Measurements from ENCODE around the gene NCBP2L.

NCBP2L gene

GRCh38 chrX:107777536-107777832 is at the start of gene NCBP2L:
Gene NCBP2L (plus strand): TSS chrX:107777733. CDS start chrX:107794221, 16,488 bp downstream.
- DNase-seq (ENCODE audit: low read depth, low spot score) = no peak

DNA sequence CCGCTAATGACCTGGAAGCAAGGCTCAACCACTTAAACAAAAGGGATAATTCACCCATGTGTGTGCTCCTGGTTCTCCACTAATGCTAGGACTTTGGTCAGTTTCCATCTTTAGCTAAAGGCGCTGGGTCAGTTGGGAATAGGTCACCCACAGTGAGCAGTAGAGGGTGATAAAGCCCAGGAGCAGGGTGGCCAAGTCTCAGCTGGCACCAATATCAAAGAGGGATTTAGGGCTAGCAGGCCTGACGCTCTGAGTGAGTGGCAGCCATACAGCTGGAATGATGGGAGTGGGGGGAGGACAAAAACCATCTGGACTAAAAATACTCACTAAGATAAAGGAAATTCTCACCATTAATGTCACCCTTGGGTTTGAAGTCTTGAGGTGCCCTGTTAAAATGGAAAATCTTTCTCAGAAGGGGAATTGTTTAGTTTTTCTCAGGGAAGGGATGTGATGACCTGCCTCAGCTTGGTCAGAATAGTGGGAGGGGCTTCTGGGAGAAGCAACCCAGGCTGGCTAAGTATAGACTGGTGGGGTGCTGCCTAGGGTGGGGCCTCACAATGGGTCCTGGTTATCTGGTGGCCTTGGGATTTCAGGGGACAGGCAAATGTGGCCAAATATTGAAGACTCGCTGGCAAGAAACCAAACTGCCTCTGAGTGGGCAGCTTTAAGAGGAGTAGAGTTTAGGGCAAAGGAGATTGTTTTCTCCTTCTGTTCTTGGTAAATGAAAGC is 49.0 kb upstream of the NCBP2L start:
- DNase-seq (ENCODE audit: low read depth, low spot score) = no peak

DNA sequence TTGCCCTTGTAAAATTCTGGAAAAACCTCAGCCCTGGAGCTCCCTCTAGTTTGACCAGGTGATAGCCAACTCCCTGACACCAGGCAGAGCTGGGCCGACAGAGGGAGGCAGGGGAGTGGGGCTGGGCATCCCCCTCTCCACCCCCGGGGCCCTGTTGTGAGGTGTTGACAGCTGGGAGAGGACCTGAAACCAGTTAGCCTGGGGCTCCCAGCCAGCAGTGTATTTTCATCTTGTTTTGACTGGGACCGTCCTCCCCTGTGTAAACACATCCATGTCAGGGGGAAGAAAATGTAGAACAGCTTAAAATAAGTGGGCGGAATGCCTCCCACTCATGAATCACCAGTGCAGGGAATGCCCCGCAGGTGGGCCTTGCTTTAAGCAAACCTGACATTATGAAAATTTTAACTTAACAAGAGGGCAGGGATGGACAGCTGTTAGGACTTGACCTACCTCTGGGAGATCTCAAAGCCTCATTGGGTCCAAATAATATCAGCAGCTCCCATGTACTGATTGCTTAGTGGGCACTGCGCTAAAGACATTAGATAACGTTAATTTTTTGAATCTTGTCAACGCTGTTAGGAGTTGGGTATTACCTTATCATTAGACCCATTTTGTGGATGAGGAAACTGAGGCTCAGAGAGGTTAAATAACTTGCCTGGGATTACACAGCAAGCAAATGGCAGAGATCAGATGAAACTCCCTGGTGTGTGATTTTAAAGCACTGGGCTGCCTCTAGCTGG is 47.8 kb upstream of the NCBP2L start:
- DNase-seq (ENCODE audit: low read depth, low spot score) = peak; percentile 94

DNA sequence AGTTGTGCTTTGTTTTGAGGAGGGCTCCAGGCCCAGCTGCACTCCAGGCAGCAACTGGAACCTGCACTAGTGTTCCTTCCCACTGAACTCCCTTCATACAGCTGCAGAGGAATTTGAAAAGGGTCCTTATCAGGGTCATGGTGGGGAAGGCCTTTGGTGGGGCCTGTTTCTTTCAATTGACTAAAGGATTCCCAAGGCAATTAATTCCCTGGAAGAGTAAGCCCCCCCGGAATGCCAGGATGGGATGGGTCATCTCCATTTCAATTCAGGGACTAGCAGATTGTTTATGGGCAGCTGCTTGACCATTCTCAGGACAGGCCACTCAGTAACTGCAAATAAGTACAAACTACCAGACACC is 47.3 kb upstream of the NCBP2L start:
- peak; percentile 60 for DNase-seq (ENCODE audit: low read depth, low spot score)

- no peak for DNase-seq (ENCODE audit: low read depth, low spot score)
Observed at GRCh38 chrX:107730991-107731766, 46.4 kb upstream of the NCBP2L start.

DNA sequence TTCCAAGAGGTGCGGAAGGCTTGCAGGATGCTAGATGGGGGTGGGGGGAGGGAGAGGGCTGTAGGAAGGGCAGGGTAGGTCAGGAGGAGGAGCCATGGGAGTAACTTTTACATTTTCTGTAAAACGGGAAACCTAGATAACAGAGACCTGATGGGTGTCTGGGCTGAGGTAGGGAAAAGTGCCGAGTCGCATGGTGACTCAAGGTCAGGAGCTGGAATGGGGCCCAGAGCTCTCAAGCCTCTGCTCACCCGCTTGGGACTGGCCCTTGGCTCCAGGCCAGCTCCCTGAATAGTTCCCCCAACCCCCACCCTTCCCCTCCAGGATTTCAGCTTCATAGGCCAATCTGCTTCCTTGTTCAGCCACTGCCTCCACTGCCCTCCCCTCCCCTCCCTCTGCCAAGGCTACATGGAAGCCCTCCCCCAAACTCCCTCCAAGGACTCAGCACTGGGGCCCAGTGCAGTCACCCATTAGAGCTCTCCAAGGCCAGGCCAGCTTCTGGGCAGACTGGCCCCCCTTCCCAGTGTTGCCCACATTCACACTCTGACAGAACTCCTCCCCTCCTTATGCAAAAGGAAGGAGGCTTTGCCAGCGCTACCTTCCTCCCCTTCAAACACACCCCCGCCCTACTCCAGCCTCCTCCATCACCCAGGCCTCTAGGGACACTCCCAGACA is 45.6 kb upstream of the NCBP2L start:
- DNase-seq (ENCODE audit: low read depth, low spot score) = peak; percentile 82

GRCh38 chrX:107733686-107734085 is 43.8 kb upstream of the NCBP2L start:
- DNase-seq (ENCODE audit: low read depth, low spot score) = no peak

DNA sequence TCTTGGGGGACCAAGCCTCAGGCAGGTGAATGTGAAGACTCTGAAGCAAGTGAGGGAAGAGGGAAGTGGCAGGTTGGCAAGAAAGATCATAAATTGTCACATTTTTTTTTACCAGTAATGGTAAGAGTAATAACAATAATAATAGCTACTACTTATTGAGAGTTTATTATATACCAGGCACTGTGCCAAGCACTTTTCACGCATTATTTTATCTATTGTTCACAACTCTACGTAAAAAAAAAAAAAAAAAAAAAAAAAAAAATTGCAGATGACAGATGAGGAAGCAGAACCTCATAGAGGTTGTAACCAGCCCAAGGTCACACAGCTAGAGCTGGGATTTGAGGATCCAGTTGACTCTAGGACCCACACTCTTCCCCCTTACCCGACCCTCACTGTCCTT is 42.9 kb upstream of the NCBP2L start:
- DNase-seq (ENCODE audit: low read depth, low spot score) = no peak

- DNase-seq (ENCODE audit: low read depth, low spot score) = peak; percentile 96
Observed at GRCh38 chrX:107736781-107737531, 40.6 kb upstream of the NCBP2L start.

DNA sequence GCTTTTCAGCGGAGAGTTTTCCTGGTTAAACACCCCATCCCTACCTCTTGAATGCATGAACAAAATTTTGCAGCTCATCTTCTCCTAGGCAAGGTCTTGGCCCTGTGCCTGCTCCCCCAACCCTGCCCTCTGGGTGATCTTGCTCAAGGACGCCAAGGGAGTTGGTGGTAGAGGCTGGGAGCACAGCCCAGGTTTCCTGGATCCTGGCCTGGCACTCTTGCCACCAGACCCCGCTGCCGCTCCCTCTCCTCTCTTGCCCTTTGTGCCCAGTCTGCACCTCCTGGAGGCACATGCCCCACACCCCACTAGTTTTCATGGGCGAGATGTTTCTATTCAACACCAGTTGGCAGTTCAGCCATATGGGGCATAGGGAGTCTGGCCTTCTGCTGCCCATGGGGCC is 39.3 kb upstream of the NCBP2L start:
- DNase-seq (ENCODE audit: low read depth, low spot score) = no peak

GRCh38 chrX:107738768-107739167 is 38.8 kb upstream of the NCBP2L start:
- DNase-seq (ENCODE audit: low read depth, low spot score) = no peak

DNA sequence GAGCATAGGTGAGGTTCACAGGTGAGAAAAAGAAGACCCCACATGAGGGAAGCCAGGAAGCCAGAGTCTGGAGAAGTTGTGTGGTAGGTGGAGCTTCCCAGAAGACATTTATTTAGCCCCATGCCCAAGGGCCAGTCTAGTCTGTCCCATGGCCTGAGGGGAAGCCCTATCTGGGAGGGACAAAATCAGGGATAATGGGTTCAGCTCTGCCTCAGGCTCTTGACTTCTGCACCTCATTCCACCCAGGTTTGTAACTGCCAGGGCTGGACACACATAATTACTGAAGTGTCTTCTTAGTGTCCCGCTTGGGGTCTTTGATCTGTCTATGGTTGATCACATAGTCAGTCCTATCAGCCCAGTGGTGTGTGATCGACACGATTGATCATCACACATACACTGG is 38.0 kb upstream of the NCBP2L start:
- no peak for DNase-seq (ENCODE audit: low read depth, low spot score)

DNA sequence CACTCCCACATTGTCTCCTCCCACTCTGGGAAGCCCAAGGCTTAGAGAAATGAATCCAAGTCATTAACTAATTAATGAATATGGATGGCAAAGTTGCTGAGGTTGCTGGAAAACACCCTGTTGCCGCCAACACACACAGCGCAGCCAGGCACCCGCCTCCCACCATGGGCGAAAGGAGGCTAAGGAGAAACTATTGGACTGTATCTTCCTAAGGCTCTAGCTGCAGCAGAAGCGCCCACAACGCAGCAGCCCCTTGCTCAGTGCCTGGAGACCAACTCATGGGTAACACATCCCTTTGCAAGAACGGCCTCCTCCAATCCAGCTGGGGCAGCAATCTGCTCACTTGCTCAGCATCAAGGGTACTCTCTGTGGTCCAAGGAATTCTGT is 36.1 kb upstream of the NCBP2L start:
- no peak for DNase-seq (ENCODE audit: low read depth, low spot score)

DNA sequence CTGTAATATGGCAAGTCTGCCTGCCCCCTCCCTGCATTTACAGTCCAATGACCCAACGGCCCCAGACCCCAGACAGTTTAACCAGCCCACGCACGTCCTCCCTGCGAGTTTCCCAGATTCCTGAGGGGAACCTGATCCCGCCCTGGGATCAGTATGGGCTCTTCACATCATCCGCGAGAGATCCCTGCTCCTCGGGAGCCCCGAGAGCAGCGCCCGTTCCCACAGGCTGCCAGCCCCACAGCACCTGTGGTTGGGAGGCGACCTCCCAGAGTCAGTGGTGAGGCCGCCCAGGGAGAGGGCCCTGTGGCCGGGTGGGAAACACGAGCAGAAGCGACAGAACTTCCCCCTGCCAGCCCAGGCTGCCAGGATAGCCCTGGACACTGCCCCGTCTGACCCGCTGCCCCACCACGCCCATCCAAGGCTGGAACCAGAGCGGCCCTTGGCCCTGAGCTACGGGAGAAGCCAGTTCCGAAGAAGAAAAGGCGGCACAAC is 34.8 kb upstream of the NCBP2L start:
- no peak for DNase-seq (ENCODE audit: low read depth, low spot score)

DNA sequence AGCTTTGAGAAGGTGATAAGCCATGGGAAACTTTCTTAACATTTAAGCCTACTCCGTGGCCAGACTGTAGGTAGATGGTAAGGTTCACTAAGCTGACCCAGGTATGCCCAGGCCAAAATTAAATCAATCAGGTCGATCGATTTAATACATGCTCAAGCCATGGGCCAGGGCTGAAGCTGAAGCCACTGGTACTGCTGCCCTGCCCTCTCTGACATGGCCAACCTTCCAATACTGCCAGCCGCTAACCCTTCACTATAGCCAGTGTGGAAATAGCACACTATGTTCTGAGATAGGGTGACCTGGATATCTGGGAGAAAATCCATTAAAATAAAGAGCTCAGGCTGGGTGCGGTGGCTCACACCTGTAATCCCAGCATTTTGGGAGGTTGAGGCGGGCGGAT is 33.5 kb upstream of the NCBP2L start:
- DNase-seq (ENCODE audit: low read depth, low spot score) = no peak

GRCh38 chrX:107744868-107745267 is 32.7 kb upstream of the NCBP2L start:
- DNase-seq (ENCODE audit: low read depth, low spot score) = no peak

DNA sequence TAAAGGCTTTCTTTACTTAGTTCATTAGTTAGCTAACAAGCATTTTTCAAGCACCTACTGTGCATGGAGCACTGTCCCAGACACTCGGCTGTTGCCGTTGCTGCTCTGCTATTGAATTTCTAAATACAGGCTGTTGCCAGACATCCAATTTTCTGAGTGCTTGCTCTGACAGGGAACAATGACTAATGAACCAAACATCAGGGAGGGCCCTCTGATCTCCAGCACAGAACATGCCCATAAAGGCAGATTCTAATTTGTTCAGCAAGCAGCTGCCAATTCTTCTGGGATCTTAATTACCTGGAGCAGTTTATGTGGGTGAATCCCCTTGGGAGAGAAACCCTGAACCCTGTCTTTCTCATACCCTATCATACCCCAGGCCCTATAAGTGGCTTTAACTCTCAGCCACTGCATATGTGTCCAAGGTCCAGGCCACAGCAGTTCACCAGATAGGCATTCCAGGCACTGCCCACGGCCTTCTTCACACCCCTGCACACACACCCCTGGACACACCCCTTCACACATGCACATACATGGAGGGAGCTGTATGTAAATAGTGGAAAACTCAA is 29.9 kb upstream of the NCBP2L start:
- DNase-seq (ENCODE audit: low read depth, low spot score) = peak; percentile 35

- DNase-seq (ENCODE audit: low read depth, low spot score) = no peak
Observed at GRCh38 chrX:107748506-107748905, 29.0 kb upstream of the NCBP2L start.

DNA sequence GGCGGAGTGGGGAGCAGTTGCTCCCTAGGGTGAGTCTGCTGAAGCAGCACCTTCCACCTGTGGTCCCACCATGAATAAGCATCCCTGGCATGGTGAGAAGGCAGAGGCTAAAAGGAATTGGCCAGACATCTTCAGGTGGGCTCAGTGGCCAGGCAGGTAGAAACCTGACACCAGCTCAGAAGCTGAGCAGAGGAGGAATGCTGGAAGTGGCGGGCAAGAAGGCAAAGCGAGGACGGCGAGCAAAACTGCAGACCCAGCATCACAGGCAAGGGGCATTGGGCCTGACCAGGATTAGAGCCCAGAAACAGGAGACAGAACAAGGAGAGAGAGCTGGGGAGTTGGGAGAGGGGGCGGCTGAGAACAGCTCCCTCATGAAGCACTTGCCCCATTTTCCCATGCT is 27.3 kb upstream of the NCBP2L start:
- no peak for DNase-seq (ENCODE audit: low read depth, low spot score)

GRCh38 chrX:107750861-107751445 is 26.6 kb upstream of the NCBP2L start:
- DNase-seq (ENCODE audit: low read depth, low spot score) = no peak

DNA sequence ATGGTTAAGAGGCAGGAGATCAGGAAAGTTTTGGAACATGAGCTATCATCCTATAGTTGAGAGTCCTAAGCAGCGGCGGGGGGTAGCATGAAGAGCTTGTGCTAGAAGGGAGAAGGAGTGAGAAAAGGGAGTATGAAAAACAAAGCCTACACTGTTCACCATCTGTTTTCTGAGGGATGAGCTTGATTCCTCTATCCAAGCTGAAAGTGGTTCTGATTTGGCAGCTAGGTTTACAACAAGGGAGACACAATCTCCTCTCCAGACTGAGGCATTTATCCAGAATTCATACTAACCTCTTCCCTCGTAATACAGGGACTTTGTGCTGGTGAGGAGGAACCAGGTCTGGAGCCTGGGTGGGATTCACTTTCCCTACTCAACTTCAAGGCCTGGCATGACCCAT is 25.5 kb upstream of the NCBP2L start:
- no peak for DNase-seq (ENCODE audit: low read depth, low spot score)

All from ELF-1 (cell line).